ENCODE measurements around the gene APOA1.

APOA1 gene

GRCh38 chr11:116860303-116860702 lies 22.9 kb upstream of the APOA1 start:
- peaks cover 80% of the 10 kb centered on the region for H3K36me3 ChIP-seq
- no peaks in the 10 kb centered on the region; the same call in 1 of the 2 replicates for H3K9me3 ChIP-seq
- H4K20me1 ChIP-seq, result no peaks in the 10 kb centered on the region
- H3K4me2 ChIP-seq, result no peak overlapping the region
- H3K4me3 ChIP-seq, result no peak overlapping the region
- no peak for TF ChIP-seq Cebpa-rat (IDR thresholded peaks at IDR 0.05)
- no peaks in the 10 kb centered on the region for H3K27me3 ChIP-seq
- no peak overlapping the region for H3K27ac ChIP-seq
- H3K4me1 ChIP-seq, result no peaks in the 10 kb centered on the region
- no peak overlapping the region for H3K9ac ChIP-seq

GRCh38 chr11:116859175-116859574 lies 21.8 kb upstream of the APOA1 start:
- no peaks in the 10 kb centered on the region; the same call in 1 of the 2 replicates for H3K9me3 ChIP-seq
- H3K27me3 ChIP-seq, result no peaks in the 10 kb centered on the region
- peaks cover 69% of the 10 kb centered on the region for H3K36me3 ChIP-seq
- H3K4me2 ChIP-seq, result no peak overlapping the region
- TF ChIP-seq Cebpa-rat (IDR thresholded peaks at IDR 0.05), result no peak
- no peak overlapping the region for H3K27ac ChIP-seq
- peaks cover 6% of the 10 kb centered on the region for H3K4me1 ChIP-seq
- H3K9ac ChIP-seq, result no peak overlapping the region
- no peak overlapping the region for H3K4me3 ChIP-seq
- H4K20me1 ChIP-seq, result no peaks in the 10 kb centered on the region

GRCh38 chr11:116857936-116858335 lies 20.5 kb upstream of the APOA1 start:
- no peak overlapping the region for H3K4me3 ChIP-seq
- H4K20me1 ChIP-seq, result peaks cover 4% of the 10 kb centered on the region; the same call in 1 of the 2 replicates
- no peak for TF ChIP-seq Cebpa-rat (IDR thresholded peaks at IDR 0.05)
- no peak overlapping the region for H3K4me2 ChIP-seq
- peaks cover 18% of the 10 kb centered on the region for H3K4me1 ChIP-seq
- H3K36me3 ChIP-seq, result peaks cover 57% of the 10 kb centered on the region
- H3K27ac ChIP-seq, result no peak overlapping the region
- no peak overlapping the region for H3K9ac ChIP-seq
- H3K27me3 ChIP-seq, result no peaks in the 10 kb centered on the region
- no peaks in the 10 kb centered on the region; the same call in 1 of the 2 replicates for H3K9me3 ChIP-seq

GRCh38 chr11:116857316-116857715 lies 19.9 kb upstream of the APOA1 start:
- no peak overlapping the region for H3K4me2 ChIP-seq

GRCh38 chr11:116856423-116856822 lies 19.0 kb upstream of the APOA1 start:
- TF ChIP-seq Cebpa-rat (IDR thresholded peaks at IDR 0.05), result no peak
- Histone ChIP-seq H3K36me3 (peaks cover 42% of the 10 kb centered on the region), H3K27ac (no peak overlapping the region), H3K9me3 (no peaks in the 10 kb centered on the region; the same call in 1 of the 2 replicates), H3K4me3 (no peak overlapping the region), H3K27me3 (no peaks in the 10 kb centered on the region), H3K9ac (no peak overlapping the region), H3K4me2 (no peak overlapping the region), H3K4me1 (peaks cover 33% of the 10 kb centered on the region), H4K20me1 (peaks cover 16% of the 10 kb centered on the region; the same call in 1 of the 2 replicates)

More at GRCh38 chr11:116857316-116857715, 19.9 kb upstream of the APOA1 start:
- H3K9ac ChIP-seq, result no peak overlapping the region
- peaks cover 51% of the 10 kb centered on the region for H3K36me3 ChIP-seq
- no peak overlapping the region for H3K4me3 ChIP-seq
- peaks cover 10% of the 10 kb centered on the region; the same call in 1 of the 2 replicates for H4K20me1 ChIP-seq
- no peaks in the 10 kb centered on the region for H3K27me3 ChIP-seq
- H3K4me1 ChIP-seq, result peaks cover 24% of the 10 kb centered on the region
- TF ChIP-seq Cebpa-rat (IDR thresholded peaks at IDR 0.05), result no peak
- H3K27ac ChIP-seq, result no peak overlapping the region
- no peaks in the 10 kb centered on the region; the same call in 1 of the 2 replicates for H3K9me3 ChIP-seq

- Histone ChIP-seq H3K9me3 (no peaks in the 10 kb centered on the region; the same call in 1 of the 2 replicates), H3K36me3 (peaks cover 32% of the 10 kb centered on the region), H3K27me3 (no peaks in the 10 kb centered on the region), H3K27ac (no peak overlapping the region), H4K20me1 (peaks cover 16% of the 10 kb centered on the region; the same call in 1 of the 2 replicates), H3K9ac (no peak overlapping the region), H3K4me1 (peaks cover 43% of the 10 kb centered on the region), H3K4me2 (no peak overlapping the region), H3K4me3 (no peak overlapping the region)
- TF ChIP-seq Cebpa-rat (IDR thresholded peaks at IDR 0.05), result no peak
Observed at GRCh38 chr11:116855413-116855812, 18.0 kb upstream of the APOA1 start.

- Histone ChIP-seq H3K27ac (peak overlapping the region; percentile 65; the same call in 1 of the 2 replicates), H3K4me1 (peaks cover 62% of the 10 kb centered on the region), H3K9me3 (no peaks in the 10 kb centered on the region; the same call in 1 of the 2 replicates), H3K4me2 (peak overlapping the region; percentile 87), H3K36me3 (peaks cover 20% of the 10 kb centered on the region), H4K20me1 (peaks cover 16% of the 10 kb centered on the region; the same call in 1 of the 2 replicates), H3K27me3 (no peaks in the 10 kb centered on the region), H3K9ac (no peak overlapping the region), H3K4me3 (no peak overlapping the region)
- no peak for TF ChIP-seq Cebpa-rat (IDR thresholded peaks at IDR 0.05)
Observed at GRCh38 chr11:116853461-116854073, 16.1 kb upstream of the APOA1 start.

GRCh38 chr11:116852261-116853031 lies 15.0 kb upstream of the APOA1 start:
- H3K4me3 ChIP-seq, result peak overlapping the region; percentile 17; the same call in 1 of the 2 replicates
- H3K4me1 ChIP-seq, result peaks cover 63% of the 10 kb centered on the region
- no peaks in the 10 kb centered on the region; the same call in 1 of the 2 replicates for H3K9me3 ChIP-seq
- H3K27ac ChIP-seq, result peak overlapping the region; percentile 65
- H3K9ac ChIP-seq, result peak overlapping the region; percentile 65
- peaks cover 16% of the 10 kb centered on the region; the same call in 1 of the 2 replicates for H4K20me1 ChIP-seq
- no peak for TF ChIP-seq Cebpa-rat (IDR thresholded peaks at IDR 0.05)
- H3K4me2 ChIP-seq, result peak overlapping the region; percentile 87
- peaks cover 20% of the 10 kb centered on the region for H3K36me3 ChIP-seq
- H3K27me3 ChIP-seq, result no peaks in the 10 kb centered on the region

GRCh38 chr11:116851626-116852025 lies 14.2 kb upstream of the APOA1 start:
- Histone ChIP-seq H3K27ac (peak overlapping the region; percentile 65), H3K27me3 (no peaks in the 10 kb centered on the region), H3K4me3 (peak overlapping the region; percentile 17; the same call in 1 of the 2 replicates), H3K9ac (peak overlapping the region; percentile 65), H3K4me2 (peak overlapping the region; percentile 87), H3K9me3 (no peaks in the 10 kb centered on the region; the same call in 1 of the 2 replicates), H3K4me1 (peaks cover 63% of the 10 kb centered on the region), H4K20me1 (peaks cover 16% of the 10 kb centered on the region; the same call in 1 of the 2 replicates), H3K36me3 (peaks cover 24% of the 10 kb centered on the region)
- peak; percentile 59; the same call in 1 of the 2 replicates for TF ChIP-seq Cebpa-rat (IDR thresholded peaks at IDR 0.05)

Measured in BLaER1 (cell line).